ENCODE data around the gene OPRM1. TPM values are rescaled to one million over a fixed set of nuclear protein-coding genes. Genes with fewer than 3 reads are reported as not detected.

Gene OPRM1
- total RNA-seq, 1 experiment from 2014 or later: not detected

- in situ Hi-C loops (cut with HindIII; ENCODE audit: low pct_unique_long_range_greater_than_20kb, low sequenced_read_pairs) (no loop called here), intact Hi-C loops (cut with micrococcal nuclease; ENCODE audit: unreplicated experiment) (no loop called here)
- Histone ChIP-seq H3K27me3 (ENCODE audit: control insufficient read depth, insufficient read depth, low read length) (no peaks in the 10 kb centered on the region), H3K36me3 (ENCODE audit: control insufficient read depth, insufficient read depth, low read length) (no peaks in the 10 kb centered on the region), H3K4me1 (ENCODE audit: control insufficient read depth, insufficient read depth, low read length) (no peaks in the 10 kb centered on the region), H3K9me3 (ENCODE audit: control insufficient read depth, insufficient read depth, low read depth, low read length) (no peaks in the 10 kb centered on the region), H3K27ac (ENCODE audit: low read length) (no peak overlapping the region), H3K4me3 (ENCODE audit: low read depth in 2 of 2, low read length in 2 of 2) (no peak overlapping the region)
- POLR2A ChIA-PET: no interaction called here
- no TSS peak for BruUV-seq (replicated peaks)
- TF ChIP-seq, protein P1, sequence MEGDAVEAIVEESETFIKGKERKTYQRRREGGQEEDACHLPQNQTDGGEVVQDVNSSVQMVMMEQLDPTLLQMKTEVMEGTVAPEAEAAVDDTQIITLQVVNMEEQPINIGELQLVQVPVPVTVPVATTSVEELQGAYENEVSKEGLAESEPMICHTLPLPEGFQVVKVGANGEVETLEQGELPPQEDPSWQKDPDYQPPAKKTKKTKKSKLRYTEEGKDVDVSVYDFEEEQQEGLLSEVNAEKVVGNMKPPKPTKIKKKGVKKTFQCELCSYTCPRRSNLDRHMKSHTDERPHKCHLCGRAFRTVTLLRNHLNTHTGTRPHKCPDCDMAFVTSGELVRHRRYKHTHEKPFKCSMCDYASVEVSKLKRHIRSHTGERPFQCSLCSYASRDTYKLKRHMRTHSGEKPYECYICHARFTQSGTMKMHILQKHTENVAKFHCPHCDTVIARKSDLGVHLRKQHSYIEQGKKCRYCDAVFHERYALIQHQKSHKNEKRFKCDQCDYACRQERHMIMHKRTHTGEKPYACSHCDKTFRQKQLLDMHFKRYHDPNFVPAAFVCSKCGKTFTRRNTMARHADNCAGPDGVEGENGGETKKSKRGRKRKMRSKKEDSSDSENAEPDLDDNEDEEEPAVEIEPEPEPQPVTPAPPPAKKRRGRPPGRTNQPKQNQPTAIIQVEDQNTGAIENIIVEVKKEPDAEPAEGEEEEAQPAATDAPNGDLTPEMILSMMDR (IDR thresholded peaks at IDR 0.05): no peak
- TF ChIP-seq SIN3A (IDR thresholded peaks at IDR 0.05; ENCODE audit: borderline replicate concordance, insufficient read depth, low read depth, low read length) (no peak), TCF7L2 (IDR thresholded peaks at IDR 0.05; ENCODE audit: low read depth, low read length) (no peak), POLR2AphosphoS5 (IDR thresholded peaks at IDR 0.05; ENCODE audit: low read depth, low read length) (no peak)
- TF ChIP-seq, protein P2, sequence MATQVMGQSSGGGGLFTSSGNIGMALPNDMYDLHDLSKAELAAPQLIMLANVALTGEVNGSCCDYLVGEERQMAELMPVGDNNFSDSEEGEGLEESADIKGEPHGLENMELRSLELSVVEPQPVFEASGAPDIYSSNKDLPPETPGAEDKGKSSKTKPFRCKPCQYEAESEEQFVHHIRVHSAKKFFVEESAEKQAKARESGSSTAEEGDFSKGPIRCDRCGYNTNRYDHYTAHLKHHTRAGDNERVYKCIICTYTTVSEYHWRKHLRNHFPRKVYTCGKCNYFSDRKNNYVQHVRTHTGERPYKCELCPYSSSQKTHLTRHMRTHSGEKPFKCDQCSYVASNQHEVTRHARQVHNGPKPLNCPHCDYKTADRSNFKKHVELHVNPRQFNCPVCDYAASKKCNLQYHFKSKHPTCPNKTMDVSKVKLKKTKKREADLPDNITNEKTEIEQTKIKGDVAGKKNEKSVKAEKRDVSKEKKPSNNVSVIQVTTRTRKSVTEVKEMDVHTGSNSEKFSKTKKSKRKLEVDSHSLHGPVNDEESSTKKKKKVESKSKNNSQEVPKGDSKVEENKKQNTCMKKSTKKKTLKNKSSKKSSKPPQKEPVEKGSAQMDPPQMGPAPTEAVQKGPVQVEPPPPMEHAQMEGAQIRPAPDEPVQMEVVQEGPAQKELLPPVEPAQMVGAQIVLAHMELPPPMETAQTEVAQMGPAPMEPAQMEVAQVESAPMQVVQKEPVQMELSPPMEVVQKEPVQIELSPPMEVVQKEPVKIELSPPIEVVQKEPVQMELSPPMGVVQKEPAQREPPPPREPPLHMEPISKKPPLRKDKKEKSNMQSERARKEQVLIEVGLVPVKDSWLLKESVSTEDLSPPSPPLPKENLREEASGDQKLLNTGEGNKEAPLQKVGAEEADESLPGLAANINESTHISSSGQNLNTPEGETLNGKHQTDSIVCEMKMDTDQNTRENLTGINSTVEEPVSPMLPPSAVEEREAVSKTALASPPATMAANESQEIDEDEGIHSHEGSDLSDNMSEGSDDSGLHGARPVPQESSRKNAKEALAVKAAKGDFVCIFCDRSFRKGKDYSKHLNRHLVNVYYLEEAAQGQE (IDR thresholded peaks at IDR 0.05; ENCODE audit: insufficient read depth in 1 of 2, low read depth in 2 of 2, low read length in 1 of 2): no peak
- DNase-seq (ENCODE audit: low read depth, low spot score): no peak
- ATAC-seq: no peak
- CTCF ChIA-PET: no interaction called here
Measured at GRCh38 chr6:154123155-154123956, 84.3 kb downstream of the OPRM1 start.

DNA sequence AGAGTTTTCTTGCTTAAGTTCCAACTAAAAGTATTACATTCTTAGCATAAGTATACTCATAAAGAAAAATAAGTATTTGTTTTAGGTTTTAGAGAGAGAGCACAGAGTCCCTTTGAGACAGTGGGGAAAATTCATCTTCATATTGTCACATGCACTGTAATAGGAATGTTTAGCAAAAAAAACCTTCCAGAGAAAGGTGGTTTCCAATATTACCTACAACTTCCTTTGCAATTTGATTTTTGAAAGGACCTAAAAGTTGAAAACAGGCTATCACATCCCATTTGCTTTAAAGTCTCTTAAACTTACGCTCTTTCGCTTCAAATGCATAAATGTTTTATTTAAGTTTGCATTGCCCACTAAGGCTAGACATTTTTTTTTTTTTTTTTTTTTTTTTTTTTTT lies 86.4 kb downstream of the OPRM1 start:
- intact Hi-C loops (cut with micrococcal nuclease; ENCODE audit: unreplicated experiment): no loop called here
- Histone ChIP-seq H3K36me3 (ENCODE audit: control insufficient read depth, insufficient read depth, low read length) (no peaks in the 10 kb centered on the region), H3K4me1 (ENCODE audit: control insufficient read depth, insufficient read depth, low read length) (no peaks in the 10 kb centered on the region), H3K4me3 (ENCODE audit: low read depth in 2 of 2, low read length in 2 of 2) (no peak overlapping the region), H3K27me3 (ENCODE audit: control insufficient read depth, insufficient read depth, low read length) (no peaks in the 10 kb centered on the region), H3K9me3 (ENCODE audit: control insufficient read depth, insufficient read depth, low read depth, low read length) (no peaks in the 10 kb centered on the region), H3K27ac (ENCODE audit: low read length) (no peak overlapping the region)
- TF ChIP-seq, protein P1 (IDR thresholded peaks at IDR 0.05): no peak
- TF ChIP-seq, protein P2 (IDR thresholded peaks at IDR 0.05; ENCODE audit: insufficient read depth in 1 of 2, low read depth in 2 of 2, low read length in 1 of 2): no peak
- no peak for TF ChIP-seq SIN3A (IDR thresholded peaks at IDR 0.05; ENCODE audit: borderline replicate concordance, insufficient read depth, low read depth, low read length)
- no peak for TF ChIP-seq TCF7L2 (IDR thresholded peaks at IDR 0.05; ENCODE audit: low read depth, low read length)
- TF ChIP-seq POLR2AphosphoS5 (IDR thresholded peaks at IDR 0.05; ENCODE audit: low read depth, low read length): no peak
- no TSS peak for BruUV-seq (replicated peaks)
- in situ Hi-C loops (cut with HindIII; ENCODE audit: low pct_unique_long_range_greater_than_20kb, low sequenced_read_pairs): no loop called here
- no peak for ATAC-seq
- no peak for DNase-seq (ENCODE audit: low read depth, low spot score)
- POLR2A ChIA-PET: no interaction called here
- CTCF ChIA-PET: no interaction called here
